Smooth muscle cell (in vitro differentiated cells): ENCODE results near the gene ALOX5AP. TPM values are rescaled to one million over a fixed set of nuclear protein-coding genes. Genes with fewer than 3 reads are reported as not detected.

Source experiments
- DNase-seq: peaks from one replicate; lab custom pipeline; 2025; ENCODE audit not compliant: unreplicated experiment; lab: John Stamatoyannopoulos, UW
- H2AFZ ChIP-seq: fragments of 200-600 bp; sonication (generic); 2 replicates; pipeline ENCODE4 v1.6.0; 2016; ENCODE audit warnings: antibody characterized with exemption, low read depth, mild to moderate bottlenecking
- H3F3A ChIP-seq: fragments of 200-600 bp; sonication (generic); 2 replicates; pipeline ENCODE4 v1.6.0; 2017; ENCODE audit warnings: antibody characterized with exemption, low read depth
- H3K27ac ChIP-seq: fragments of 200-600 bp; sonication (generic); 2 replicates; pipeline ENCODE4 v1.5.1; 2016; ENCODE audit warnings: low read depth, mild to moderate bottlenecking
- H3K27me3 ChIP-seq: fragments of 200-600 bp; sonication (generic); 2 replicates; pipeline ENCODE4 v1.6.1; 2016; ENCODE audit warnings: low read depth, mild to moderate bottlenecking
- H3K36me3 ChIP-seq: fragments of 200-600 bp; sonication (generic); 2 replicates; pipeline ENCODE4 v1.5.1; 2016; ENCODE audit warnings: low read depth
- H3K4me1 ChIP-seq: fragments of 200-600 bp; sonication (generic); 2 replicates; pipeline ENCODE4 v1.5.1; 2016; ENCODE audit warnings: low read depth
- H3K4me2 ChIP-seq: fragments of 200-600 bp; sonication (generic); 2 replicates; pipeline ENCODE4 v1.6.0; 2016; ENCODE audit warnings: mild to moderate bottlenecking
- H3K4me3 ChIP-seq: fragments of 200-600 bp; sonication (generic); 2 replicates; pipeline ENCODE4 v1.5.1; 2016; ENCODE audit warnings: mild to moderate bottlenecking
- H3K79me2 ChIP-seq: fragments of 200-600 bp; sonication (generic); 2 replicates; pipeline ENCODE4 v1.6.0; 2016; ENCODE audit warnings: low read depth, mild to moderate bottlenecking
- H3K9ac ChIP-seq: fragments of 200-600 bp; sonication (generic); 2 replicates; pipeline ENCODE4 v1.6.0; 2016; ENCODE audit warnings: low read depth
- H3K9me3 ChIP-seq: fragments of 200-600 bp; sonication (generic); replicated peaks from 2 replicates; pipeline ENCODE4 v1.5.1; 2016; ENCODE audit warnings: low read depth
- H4K20me1 ChIP-seq: fragments of 200-600 bp; sonication (generic); 2 replicates; pipeline ENCODE4 v1.6.0; 2016; ENCODE audit warnings: low read depth
- WGBS: methylation state at CpG from one replicate; pipeline ENCODE4 v1.1.7; 2016; ENCODE audit warnings: low lambda C conversion rate; 5-methylcytosine and 5-hydroxymethylcytosine counted together
- polyA plus RNA-seq: library from polyadenylated mRNA; unstranded; fragments of >200 nt; fragmentation: Nextera tagmentation; extraction: Ambion mirVana; gene quantifications from 2 replicates; pipeline ENCODE4 v1.2.1, GENCODE V29; 2016
- total RNA-seq: library from RNA; depleted of rRNA; stranded (reverse); fragments of >200 nt; gene quantifications from 2 replicates; pipeline ENCODE4 v1.2.3, GENCODE V29; 2014
- TF ChIP-seq, protein P1 (sequence below): fragments of 200-600 bp; sonication (generic); IDR thresholded peaks from 2 replicates; pipeline ENCODE4 v1.5.1; 2017; ENCODE audit warnings: borderline replicate concordance, mild to moderate bottlenecking, antibody characterized with exemption; ENCODE audit not compliant: insufficient read depth, poor library complexity, severe bottlenecking

ALOX5AP gene
- total and polyA plus RNA-seq, 2 experiments from 2014 or later = 0.22 TPM; not detected in 1

DNA sequence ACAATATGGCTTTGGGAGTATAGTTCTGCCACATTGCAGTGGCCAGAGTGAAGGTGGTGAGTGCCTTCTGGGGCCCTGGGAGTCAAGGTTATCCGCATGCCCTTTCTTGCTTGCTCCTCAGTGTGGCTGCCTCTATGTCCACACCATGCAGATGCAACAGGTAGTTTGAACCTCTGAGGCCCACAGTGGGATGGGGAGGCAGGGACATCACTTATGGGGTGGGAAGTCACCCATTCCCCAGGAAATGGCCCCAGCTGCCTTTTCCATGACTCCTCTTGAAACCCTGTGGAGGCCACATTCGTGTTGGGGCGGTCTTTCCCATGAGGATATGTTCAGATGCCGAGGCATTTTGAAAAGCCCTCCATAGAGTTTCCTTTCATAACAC is 20.0 kb upstream of the ALOX5AP start:
- H3F3A ChIP-seq = peaks cover 15% of the 10 kb centered on the region
- no peak overlapping the region for H2AFZ ChIP-seq
- WGBS = 99% methylated on average over 4 of the region's 4 CpGs
- H3K4me3 ChIP-seq = no peak overlapping the region
- H3K9ac ChIP-seq = no peak overlapping the region
- H3K9me3 ChIP-seq = no peaks in the 10 kb centered on the region
- no peaks in the 10 kb centered on the region for H3K36me3 ChIP-seq
- no peak overlapping the region for H3K27ac ChIP-seq
- H4K20me1 ChIP-seq = no peaks in the 10 kb centered on the region
- no peaks in the 10 kb centered on the region for H3K79me2 ChIP-seq
- H3K4me2 ChIP-seq = no peak overlapping the region
- peaks cover 7% of the 10 kb centered on the region for H3K4me1 ChIP-seq
- TF ChIP-seq, protein P1, sequence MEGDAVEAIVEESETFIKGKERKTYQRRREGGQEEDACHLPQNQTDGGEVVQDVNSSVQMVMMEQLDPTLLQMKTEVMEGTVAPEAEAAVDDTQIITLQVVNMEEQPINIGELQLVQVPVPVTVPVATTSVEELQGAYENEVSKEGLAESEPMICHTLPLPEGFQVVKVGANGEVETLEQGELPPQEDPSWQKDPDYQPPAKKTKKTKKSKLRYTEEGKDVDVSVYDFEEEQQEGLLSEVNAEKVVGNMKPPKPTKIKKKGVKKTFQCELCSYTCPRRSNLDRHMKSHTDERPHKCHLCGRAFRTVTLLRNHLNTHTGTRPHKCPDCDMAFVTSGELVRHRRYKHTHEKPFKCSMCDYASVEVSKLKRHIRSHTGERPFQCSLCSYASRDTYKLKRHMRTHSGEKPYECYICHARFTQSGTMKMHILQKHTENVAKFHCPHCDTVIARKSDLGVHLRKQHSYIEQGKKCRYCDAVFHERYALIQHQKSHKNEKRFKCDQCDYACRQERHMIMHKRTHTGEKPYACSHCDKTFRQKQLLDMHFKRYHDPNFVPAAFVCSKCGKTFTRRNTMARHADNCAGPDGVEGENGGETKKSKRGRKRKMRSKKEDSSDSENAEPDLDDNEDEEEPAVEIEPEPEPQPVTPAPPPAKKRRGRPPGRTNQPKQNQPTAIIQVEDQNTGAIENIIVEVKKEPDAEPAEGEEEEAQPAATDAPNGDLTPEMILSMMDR = no peak
- DNase-seq = no peak
- H3K27me3 ChIP-seq = no peaks in the 10 kb centered on the region

DNA sequence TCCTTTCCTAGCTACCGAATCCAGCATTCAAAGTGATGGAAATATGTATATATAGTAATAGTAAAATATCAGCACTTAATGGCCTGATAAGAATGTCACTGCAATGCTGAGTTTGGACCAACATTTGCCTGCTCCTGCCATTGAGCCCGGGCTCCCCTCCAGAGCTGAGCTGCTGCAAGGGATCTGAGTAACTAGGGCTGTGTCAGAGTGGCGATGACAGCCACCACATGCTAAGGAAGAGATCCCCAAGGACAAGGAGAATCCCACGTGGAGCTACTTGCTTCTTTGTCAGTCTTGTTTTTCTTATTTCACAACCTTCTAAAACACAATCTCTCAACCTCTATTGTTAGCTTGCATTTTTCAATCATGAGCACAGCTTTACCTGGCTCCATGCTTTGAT is 19.5 kb upstream of the ALOX5AP start:
- 77% methylated on average over 4 of the region's 4 CpGs for WGBS
- TF ChIP-seq, protein P1 = no peak
- Histone ChIP-seq H3K4me3 (no peak overlapping the region), H3K4me2 (no peak overlapping the region), H4K20me1 (no peaks in the 10 kb centered on the region), H3K27me3 (no peaks in the 10 kb centered on the region), H2AFZ (no peak overlapping the region), H3F3A (peaks cover 12% of the 10 kb centered on the region), H3K27ac (no peak overlapping the region), H3K9me3 (no peaks in the 10 kb centered on the region), H3K36me3 (no peaks in the 10 kb centered on the region), H3K9ac (no peak overlapping the region), H3K4me1 (peaks cover 7% of the 10 kb centered on the region), H3K79me2 (no peaks in the 10 kb centered on the region)
- no peak for DNase-seq

DNA sequence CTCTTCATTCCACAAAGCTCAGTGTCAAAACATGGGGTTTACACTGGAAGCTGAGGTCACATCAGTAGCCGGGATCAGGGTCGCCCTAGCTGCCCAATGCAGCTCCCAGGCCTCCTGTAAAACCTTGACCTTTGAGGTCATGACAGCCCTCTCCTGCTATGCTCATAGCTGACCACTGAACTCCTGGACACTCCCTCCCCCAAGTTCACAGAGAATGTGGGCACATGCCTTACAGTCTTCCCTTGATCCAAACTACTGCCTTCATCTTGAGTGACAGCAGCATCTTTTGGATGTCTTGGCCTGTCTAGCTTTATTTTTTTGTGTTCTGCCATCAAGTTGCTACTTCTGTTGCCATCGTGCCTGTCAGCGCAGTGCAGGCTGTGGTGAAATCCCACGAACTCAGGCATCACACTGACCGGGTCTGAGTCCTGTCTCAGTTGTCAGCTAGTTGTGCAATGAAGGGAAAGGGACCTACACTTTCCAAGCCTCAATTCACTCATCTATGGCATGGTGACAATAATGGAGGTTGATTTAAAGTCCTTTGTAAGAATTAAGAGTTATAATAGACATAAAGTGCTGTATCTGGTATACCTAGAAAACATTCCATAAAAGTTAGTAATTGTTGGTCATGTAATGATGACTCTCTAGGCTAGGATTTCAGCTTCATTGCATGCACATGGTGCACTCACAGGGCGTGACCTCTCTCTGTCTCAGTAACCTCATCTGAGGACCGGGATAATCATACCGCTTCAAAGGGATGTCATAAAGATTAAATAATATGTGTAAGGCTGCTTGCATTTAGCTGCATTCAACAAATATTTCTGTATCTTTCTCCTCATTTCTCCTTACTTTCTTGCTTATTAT is 16.4 kb upstream of the ALOX5AP start:
- H3K4me2 ChIP-seq = peak overlapping the region; percentile 70
- no peak overlapping the region for H2AFZ ChIP-seq
- H3F3A ChIP-seq = peaks cover 7% of the 10 kb centered on the region
- no peaks in the 10 kb centered on the region for H4K20me1 ChIP-seq
- H3K4me3 ChIP-seq = no peak overlapping the region
- no peaks in the 10 kb centered on the region for H3K9me3 ChIP-seq
- WGBS = 52% methylated on average over 9 of the region's 9 CpGs
- H3K27ac ChIP-seq = peak overlapping the region; percentile 87
- peak overlapping the region; percentile 65 for H3K9ac ChIP-seq
- TF ChIP-seq, protein P1 = no peak
- H3K36me3 ChIP-seq = no peaks in the 10 kb centered on the region
- no peak for DNase-seq
- no peaks in the 10 kb centered on the region for H3K79me2 ChIP-seq
- H3K27me3 ChIP-seq = no peaks in the 10 kb centered on the region
- peaks cover 5% of the 10 kb centered on the region for H3K4me1 ChIP-seq

DNA sequence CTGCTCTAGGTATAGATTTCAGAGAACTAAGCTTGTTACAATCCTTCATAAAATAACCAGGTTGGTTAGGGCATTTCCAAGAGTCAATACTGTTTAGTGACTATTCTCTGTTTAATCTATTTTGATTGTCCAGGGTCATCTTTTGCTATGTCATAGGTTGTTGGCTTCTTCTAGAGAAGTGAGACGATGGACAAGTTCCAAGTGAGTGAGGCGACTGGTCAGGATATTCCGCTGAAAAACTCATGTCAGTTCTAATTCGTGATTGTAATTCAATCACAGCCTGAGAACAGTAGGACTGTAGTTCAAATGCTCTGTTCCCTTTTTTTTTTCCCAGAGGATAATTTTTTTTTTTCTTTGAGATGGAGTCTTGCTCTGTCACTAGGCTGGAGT is 15.8 kb upstream of the ALOX5AP start:
- no peak for DNase-seq
- no peak overlapping the region for H3K4me3 ChIP-seq
- H3K27me3 ChIP-seq = no peaks in the 10 kb centered on the region
- peak overlapping the region; percentile 56 for H3K9ac ChIP-seq
- no peaks in the 10 kb centered on the region for H4K20me1 ChIP-seq
- 87% methylated on average over 4 of the region's 4 CpGs for WGBS
- H3F3A ChIP-seq = peaks cover 7% of the 10 kb centered on the region
- no peaks in the 10 kb centered on the region for H3K79me2 ChIP-seq
- H2AFZ ChIP-seq = no peak overlapping the region
- H3K36me3 ChIP-seq = no peaks in the 10 kb centered on the region
- peak overlapping the region; percentile 87 for H3K27ac ChIP-seq
- H3K9me3 ChIP-seq = no peaks in the 10 kb centered on the region
- TF ChIP-seq, protein P1 = no peak
- H3K4me1 ChIP-seq = peaks cover 5% of the 10 kb centered on the region
- H3K4me2 ChIP-seq = peak overlapping the region; percentile 70
